NCI-H1417 (cell line): Measurements from ENCODE around the gene AIFM3.

Source experiments
- DNase-seq, 3 experiments: peaks; one replicate each; lab custom pipeline; 2025; lab: John Stamatoyannopoulos, UW

The AIFM3 gene

GRCh38 chr22:20975541-20976290 lies 8.7 kb downstream of the AIFM3 start:
- DNase-seq, result no peak

- no peak for DNase-seq
These were observed 9.3 kb downstream of the AIFM3 start for GRCh38 chr22:20976291-20976877.

GRCh38 chr22:20977019-20977418 lies 10.0 kb downstream of the AIFM3 start:
- no peak for DNase-seq

- DNase-seq, result no peak
These were observed 10.6 kb downstream of the AIFM3 start for GRCh38 chr22:20977516-20978170.

GRCh38 chr22:20978419-20978818 lies 11.4 kb downstream of the AIFM3 start:
- DNase-seq, result no peak

GRCh38 chr22:20979243-20979809 lies 12.3 kb downstream of the AIFM3 start:
- no peak for DNase-seq

GRCh38 chr22:20979940-20980453 lies 12.9 kb downstream of the AIFM3 start:
- DNase-seq, result no peak

GRCh38 chr22:20980523-20980922 lies 13.5 kb downstream of the AIFM3 start:
- no peak for DNase-seq

- DNase-seq, result no peak
These were observed 14.1 kb downstream of the AIFM3 start for GRCh38 chr22:20980938-20981722.

- peak; percentile 54 to 82 (median 81) for DNase-seq
These were observed 14.9 kb downstream of the AIFM3 start, which contains the start of gene LZTR1 for GRCh38 chr22:20981787-20982562. TSS of gene LZTR1 (plus strand) at chr22:20982297. CDS start at chr22:20982372, 75 bp downstream.

- DNase-seq, result no peak
These were observed 15.5 kb downstream of the AIFM3 start for GRCh38 chr22:20982563-20982882.

- no peak for DNase-seq
These were observed 16.2 kb downstream of the AIFM3 start for GRCh38 chr22:20983081-20983771.

- no peak for DNase-seq
These were observed 18.7 kb downstream of the AIFM3 start for GRCh38 chr22:20985720-20986119.

GRCh38 chr22:20986365-20986764 lies 19.3 kb downstream of the AIFM3 start:
- DNase-seq, result no peak

GRCh38 chr22:20987375-20987774 lies 20.3 kb downstream of the AIFM3 start:
- no peak for DNase-seq

- DNase-seq, result no peak
These were observed 21.7 kb downstream of the AIFM3 start for GRCh38 chr22:20988573-20989322.

GRCh38 chr22:20989323-20990138 lies 22.5 kb downstream of the AIFM3 start:
- DNase-seq, result no peak

- DNase-seq, result no peak
These were observed 23.4 kb downstream of the AIFM3 start for GRCh38 chr22:20990184-20991180.
